Muscle layer of duodenum (tissue), 2 donors: ENCODE results near the gene WWOX.

Experiments
- H3K27ac ChIP-seq: one replicate; pipeline ENCODE4 v1.7.0; 2013; ENCODE audit warnings: mild to moderate bottlenecking, low read length
- H3K27me3 ChIP-seq: one replicate; pipeline ENCODE4 v1.7.0; 2013; ENCODE audit warnings: low read depth, mild to moderate bottlenecking, control low read depth, low read length
- H3K36me3 ChIP-seq, 2 donors: one replicate each; pipeline ENCODE4 v1.7.0; 2013; ENCODE audit warnings: low read length in 2 of 2, control low read depth in 1 of 2, mild to moderate bottlenecking in 1 of 2; ENCODE audit not compliant: insufficient read depth in 2 of 2, control insufficient read depth in 1 of 2
- H3K4me1 ChIP-seq, 2 donors: one replicate each; pipeline ENCODE4 v1.7.0; 2013; ENCODE audit warnings: low read length in 2 of 2, mild to moderate bottlenecking in 2 of 2, control low read depth in 1 of 2, moderate library complexity in 1 of 2; ENCODE audit not compliant: insufficient read depth in 2 of 2, control insufficient read depth in 1 of 2
- H3K4me3 ChIP-seq, 2 donors: one replicate each; pipeline ENCODE4 v1.7.0; 2013; ENCODE audit warnings: low read length in 2 of 2, low read depth in 1 of 2, mild to moderate bottlenecking in 1 of 2
- H3K9me3 ChIP-seq, 2 donors: one replicate each; pipeline ENCODE4 v1.7.0; 2013; ENCODE audit warnings: low read length in 2 of 2, control low read depth in 1 of 2, mild to moderate bottlenecking in 1 of 2; ENCODE audit not compliant: control insufficient read depth in 1 of 2
- donor health status: healthy.

The WWOX gene

GRCh38 chr16:78461496-78462287, 362.2 kb downstream of the WWOX start:
- Histone ChIP-seq H3K4me3 (no peak overlapping the region), H3K27me3 (no peaks in the 10 kb centered on the region), H3K36me3 (no peaks in the 10 kb centered on the region), H3K27ac (no peak overlapping the region), H3K4me1 (no peaks in the 10 kb centered on the region), H3K9me3 (no peaks in the 10 kb centered on the region)

DNA sequence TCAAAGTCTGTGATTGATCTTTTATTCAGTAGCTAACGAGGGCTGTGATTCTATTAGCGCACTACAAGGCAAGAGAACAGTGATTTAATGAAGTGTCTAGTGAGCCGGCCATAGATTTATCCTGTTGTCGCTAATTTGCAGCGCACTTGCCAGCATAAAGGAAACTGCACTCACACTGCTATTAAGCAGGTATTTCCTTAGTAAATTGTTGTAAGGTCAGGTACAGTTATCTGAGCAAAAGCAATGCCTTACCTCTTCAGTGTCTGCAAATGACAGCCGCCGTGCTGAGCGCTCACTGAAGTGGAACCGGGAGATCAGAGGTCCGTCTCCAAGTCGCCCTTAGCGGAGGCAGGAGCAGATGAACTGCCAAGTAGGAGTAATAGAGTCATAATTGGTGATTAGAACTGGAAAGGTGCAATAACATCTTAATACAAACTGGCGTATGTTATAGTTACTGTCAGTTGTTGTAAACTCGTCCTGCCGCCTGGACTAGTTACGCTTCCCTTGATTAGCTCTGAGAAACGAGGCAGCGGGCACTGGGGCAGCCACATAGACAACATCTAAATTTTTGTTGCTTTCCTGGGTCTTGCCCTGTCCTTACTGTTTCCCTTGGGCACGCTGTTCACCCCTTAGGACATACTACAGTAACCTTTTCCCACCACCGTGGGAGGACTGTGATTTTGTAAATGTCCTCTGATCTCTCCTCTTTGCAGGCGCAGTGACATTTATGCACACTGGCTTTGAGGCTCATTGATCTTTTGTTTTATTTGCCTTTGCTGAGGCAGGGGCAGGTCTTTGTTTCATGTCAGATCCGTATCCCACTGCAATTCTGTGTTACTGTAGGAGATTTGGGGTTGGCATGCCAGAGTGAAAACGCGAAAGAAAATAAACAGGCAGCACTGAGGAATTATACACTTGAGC, 363.1 kb downstream of the WWOX start:
- no peaks in the 10 kb centered on the region for H3K36me3 ChIP-seq
- H3K27ac ChIP-seq = no peak overlapping the region
- H3K4me1 ChIP-seq = no peaks in the 10 kb centered on the region
- no peak overlapping the region for H3K4me3 ChIP-seq
- H3K27me3 ChIP-seq = no peaks in the 10 kb centered on the region
- no peaks in the 10 kb centered on the region for H3K9me3 ChIP-seq

DNA sequence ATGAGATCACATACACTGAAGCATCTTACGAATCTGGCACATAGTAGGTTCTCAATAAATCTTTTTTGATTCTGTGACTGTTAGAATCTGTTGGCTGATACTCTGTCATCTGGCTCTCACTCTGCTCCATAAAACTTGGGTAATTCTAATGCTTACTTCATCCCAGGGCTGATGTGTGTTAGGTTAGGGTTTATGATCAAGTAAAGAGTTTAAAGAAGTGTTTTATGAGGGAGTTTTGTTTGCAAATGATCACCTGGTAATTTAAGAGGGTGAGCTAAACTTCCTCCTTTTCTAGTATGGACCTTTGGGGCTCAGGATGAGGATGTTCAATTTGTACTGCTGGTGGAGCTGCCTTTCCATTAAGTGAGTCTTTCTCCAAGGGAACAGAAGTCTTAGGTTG, 364.1 kb downstream of the WWOX start:
- H3K4me1 ChIP-seq = no peaks in the 10 kb centered on the region
- no peak overlapping the region for H3K27ac ChIP-seq
- no peaks in the 10 kb centered on the region for H3K9me3 ChIP-seq
- H3K4me3 ChIP-seq = no peak overlapping the region
- no peaks in the 10 kb centered on the region for H3K36me3 ChIP-seq
- no peaks in the 10 kb centered on the region for H3K27me3 ChIP-seq

DNA sequence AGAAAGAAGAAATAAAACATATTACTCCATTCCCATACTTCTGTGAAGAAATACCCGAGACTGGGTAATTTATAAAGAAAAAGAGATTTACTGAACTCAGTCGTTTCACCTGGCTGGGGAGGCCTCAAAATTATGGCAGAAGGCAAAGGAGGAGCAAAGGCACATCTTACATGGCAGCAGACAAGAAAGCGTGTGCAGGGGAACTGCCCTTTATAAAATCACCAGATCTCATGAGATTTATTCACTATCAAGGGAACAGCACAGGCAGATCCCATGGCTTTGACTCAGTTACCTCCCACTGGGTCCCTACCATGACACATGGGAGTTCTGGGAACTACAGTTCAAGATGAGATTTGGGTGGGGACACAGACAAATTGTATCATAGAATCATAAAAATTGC, 365.4 kb downstream of the WWOX start:
- Histone ChIP-seq H3K9me3 (no peaks in the 10 kb centered on the region), H3K27me3 (no peaks in the 10 kb centered on the region), H3K4me3 (no peak overlapping the region), H3K36me3 (no peaks in the 10 kb centered on the region), H3K4me1 (no peaks in the 10 kb centered on the region), H3K27ac (no peak overlapping the region)

- Histone ChIP-seq H3K4me3 (no peak overlapping the region), H3K27me3 (no peaks in the 10 kb centered on the region), H3K36me3 (no peaks in the 10 kb centered on the region), H3K27ac (no peak overlapping the region), H3K9me3 (no peaks in the 10 kb centered on the region), H3K4me1 (no peaks in the 10 kb centered on the region)
These were observed 366.3 kb downstream of the WWOX start for GRCh38 chr16:78465730-78466129.

DNA sequence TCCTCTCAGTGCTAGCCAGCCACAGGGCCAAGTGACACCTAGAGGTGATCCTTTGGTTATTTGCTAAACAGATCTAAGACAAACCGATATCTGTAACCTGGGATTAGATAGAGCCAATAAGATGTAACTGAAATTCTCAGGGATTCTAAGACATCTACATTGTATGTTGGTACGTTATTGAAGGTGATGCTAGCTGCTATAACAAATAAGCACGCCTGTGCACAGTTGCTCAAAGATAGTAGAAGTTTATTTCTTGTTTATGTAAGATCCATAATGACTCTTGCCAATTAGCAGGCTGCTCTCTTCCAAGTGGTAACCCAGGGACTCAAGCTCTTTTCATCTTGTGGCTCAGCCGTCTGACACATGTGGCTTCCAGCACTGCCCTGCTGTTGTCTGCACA, 370.3 kb downstream of the WWOX start:
- Histone ChIP-seq H3K9me3 (no peaks in the 10 kb centered on the region), H3K27me3 (no peaks in the 10 kb centered on the region), H3K36me3 (no peaks in the 10 kb centered on the region), H3K4me3 (no peak overlapping the region), H3K27ac (no peak overlapping the region), H3K4me1 (no peaks in the 10 kb centered on the region)

DNA sequence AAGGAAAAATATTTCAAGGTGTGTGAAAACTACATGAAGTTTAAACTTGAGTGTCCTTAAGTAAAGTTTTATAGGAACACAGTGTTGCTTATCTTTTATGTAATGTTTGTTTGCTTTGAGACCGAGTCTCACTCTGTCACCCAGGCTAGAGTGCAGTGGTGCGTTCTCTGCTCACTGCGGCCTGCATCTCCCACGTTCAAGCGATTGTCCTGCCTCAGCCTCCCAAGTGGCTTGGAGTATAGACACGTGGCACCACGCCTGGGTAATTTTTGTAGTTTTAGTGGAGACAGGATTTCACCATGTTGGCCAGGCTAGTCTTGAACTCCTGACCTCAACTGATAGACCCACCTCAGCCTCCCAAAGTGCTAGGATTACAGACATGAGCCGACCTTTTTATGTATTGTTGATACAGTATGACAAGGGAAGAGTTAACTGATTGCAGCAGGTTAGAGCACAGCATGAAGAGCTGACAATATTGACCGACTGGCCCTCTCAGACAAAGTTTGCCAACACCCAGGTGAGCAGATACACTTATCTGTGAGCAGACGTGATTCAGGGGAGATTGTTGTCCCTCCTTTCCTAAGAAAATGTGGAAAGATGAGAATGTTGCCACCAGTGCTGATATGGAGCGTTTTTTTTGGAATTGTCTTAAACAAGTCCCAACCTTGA, 373.7 kb downstream of the WWOX start:
- no peak overlapping the region for H3K4me3 ChIP-seq

DNA sequence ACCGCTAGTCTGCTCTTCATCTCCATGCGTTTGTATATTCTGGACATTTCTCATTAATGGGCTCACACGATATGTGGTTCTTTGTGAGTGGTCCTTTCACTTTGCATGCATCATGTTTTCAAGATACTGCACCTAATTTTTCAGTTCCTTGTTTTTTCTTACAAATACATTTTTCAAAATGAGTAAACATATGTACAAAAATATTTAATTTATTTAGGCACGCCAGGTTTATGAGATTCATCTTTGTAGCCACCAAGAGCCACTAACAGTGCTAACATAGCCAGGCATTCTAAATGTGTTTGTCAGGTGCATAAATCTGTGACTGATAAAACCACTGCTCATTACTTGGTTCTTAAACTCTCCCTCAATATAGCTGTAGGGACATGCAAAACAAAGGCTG, 375.3 kb downstream of the WWOX start:
- Histone ChIP-seq H3K36me3 (no peaks in the 10 kb centered on the region), H3K27ac (no peak overlapping the region), H3K4me3 (no peak overlapping the region), H3K27me3 (no peaks in the 10 kb centered on the region), H3K4me1 (no peaks in the 10 kb centered on the region), H3K9me3 (no peaks in the 10 kb centered on the region)

More for the DNA sequence above, 373.7 kb downstream of the WWOX start:
- Histone ChIP-seq H3K27ac (no peak overlapping the region), H3K36me3 (no peaks in the 10 kb centered on the region), H3K27me3 (no peaks in the 10 kb centered on the region), H3K4me1 (no peaks in the 10 kb centered on the region), H3K9me3 (no peaks in the 10 kb centered on the region)

DNA sequence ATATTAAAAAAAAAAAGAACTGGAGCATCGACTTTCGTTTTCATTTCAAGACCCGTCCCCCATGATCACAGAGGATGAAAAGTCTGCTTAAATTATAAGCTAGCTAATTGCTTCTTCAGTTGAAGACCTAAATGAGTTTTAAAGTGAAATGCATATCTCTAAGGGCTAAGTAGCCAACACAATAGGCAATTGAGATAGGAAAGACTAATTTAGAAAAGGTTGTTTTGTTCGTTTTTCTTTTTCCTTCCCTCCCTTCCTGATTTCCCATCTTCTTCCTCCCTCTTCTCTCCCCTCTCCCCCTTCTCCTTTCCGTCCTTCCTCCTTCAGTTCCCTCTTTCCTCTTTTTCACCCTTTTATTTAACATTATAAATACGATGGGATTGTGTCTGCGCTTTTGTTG, 377.2 kb downstream of the WWOX start:
- no peak overlapping the region for H3K27ac ChIP-seq
- no peaks in the 10 kb centered on the region for H3K36me3 ChIP-seq
- H3K27me3 ChIP-seq = no peaks in the 10 kb centered on the region
- H3K9me3 ChIP-seq = no peaks in the 10 kb centered on the region
- no peaks in the 10 kb centered on the region for H3K4me1 ChIP-seq
- H3K4me3 ChIP-seq = no peak overlapping the region

- H3K4me1 ChIP-seq = no peaks in the 10 kb centered on the region
- no peaks in the 10 kb centered on the region for H3K36me3 ChIP-seq
- H3K4me3 ChIP-seq = no peak overlapping the region
- H3K27ac ChIP-seq = no peak overlapping the region
- H3K9me3 ChIP-seq = no peaks in the 10 kb centered on the region
- no peaks in the 10 kb centered on the region for H3K27me3 ChIP-seq
These were observed 378.9 kb downstream of the WWOX start for GRCh38 chr16:78478267-78478861.

DNA sequence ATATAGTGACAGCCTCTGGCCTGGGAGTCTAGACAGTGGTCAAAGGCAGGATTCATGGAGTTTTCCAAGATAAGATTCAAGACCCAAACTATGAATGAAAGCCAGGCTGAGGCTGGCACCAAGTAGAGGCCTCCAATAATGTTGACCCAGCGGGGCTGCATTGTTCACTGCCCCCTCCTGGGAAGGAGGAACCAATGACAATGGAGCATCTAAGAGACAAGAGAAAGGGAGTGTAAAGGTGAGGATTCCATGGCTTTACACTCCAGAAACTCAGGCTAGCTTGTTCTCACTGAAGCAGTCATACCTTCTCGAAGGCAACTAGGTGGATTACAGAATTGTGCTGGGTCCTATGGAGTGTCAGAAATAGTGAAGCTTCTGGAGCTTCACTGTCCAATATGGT, 380.3 kb downstream of the WWOX start:
- Histone ChIP-seq H3K36me3 (no peaks in the 10 kb centered on the region), H3K27ac (no peak overlapping the region), H3K4me3 (no peak overlapping the region), H3K27me3 (no peaks in the 10 kb centered on the region), H3K4me1 (no peaks in the 10 kb centered on the region), H3K9me3 (no peaks in the 10 kb centered on the region)
